HepG2 (cell line): ENCODE measurements around the gene RPS25. TPM values are rescaled to one million over a fixed set of nuclear protein-coding genes. Genes with fewer than 3 reads are reported as not detected.
A peak's percentile ranks its signal among the peaks of the same experiment; 100 is the strongest.

Experiments used
- AKAP8 ChIP-seq: sonication (generic); formaldehyde crosslinking; IDR thresholded peaks from 2 replicates; pipeline ENCODE4 v1.5.1; 2020; ENCODE audit warnings: mild to moderate bottlenecking, missing genetic modification reagents
- CCDC6 ChIP-seq: sonication (generic); formaldehyde crosslinking; IDR thresholded peaks from 2 replicates; pipeline ENCODE4 v1.8.1; 2022; ENCODE audit warnings: mild to moderate bottlenecking, missing genetic modification reagents, moderate library complexity
- EED ChIP-seq: sonication (generic); formaldehyde crosslinking; IDR thresholded peaks from 2 replicates; pipeline ENCODE4 v1.5.0; 2020; ENCODE audit warnings: mild to moderate bottlenecking, missing genetic modification reagents
- FLYWCH1 ChIP-seq: sonication (generic); formaldehyde crosslinking; IDR thresholded peaks from 2 replicates; pipeline ENCODE4 v1.8.1; 2023; ENCODE audit warnings: mild to moderate bottlenecking, missing genetic modification reagents
- FOXA1 ChIP-seq, 2 experiments: fragments of 450-650 bp in 1 of 2; sonication (generic) in 1 of 2; formaldehyde crosslinking in 1 of 2; IDR thresholded peaks; 2 replicates each; pipeline versions ENCODE4 v1.4.0 to v1.6.1; 2016 to 2020; ENCODE audit warnings: missing genetic modification reagents in 1 of 2
- FOXJ3 ChIP-seq: sonication (generic); formaldehyde crosslinking; IDR thresholded peaks from 2 replicates; pipeline ENCODE4 v1.4.0; 2020; ENCODE audit warnings: missing genetic modification reagents, mild to moderate bottlenecking, borderline replicate concordance
- GABPA ChIP-seq, 2 experiments: IDR thresholded peaks; 2 replicates each; pipeline ENCODE4 v1.6.1; 2011 to 2016; ENCODE audit warnings: low read depth in 2 of 2, low read length in 1 of 2, missing biosample characterization in 1 of 2, missing genetic modification characterization in 1 of 2
- MXD3 ChIP-seq: IDR thresholded peaks from 2 replicates; pipeline ENCODE4 v1.6.1; 2016; ENCODE audit warnings: mild to moderate bottlenecking, missing biosample characterization, missing genetic modification reagents
- POLR2AphosphoS5 ChIP-seq: IDR thresholded peaks from 2 replicates; pipeline ENCODE4 v1.6.1; 2012; ENCODE audit warnings: low read depth, low read length
- PRMT3 ChIP-seq: sonication (generic); formaldehyde crosslinking; IDR thresholded peaks from 2 replicates; pipeline ENCODE4 v1.8.1; 2022; ENCODE audit warnings: low read depth, mild to moderate bottlenecking, moderate library complexity, missing genetic modification reagents, borderline replicate concordance
- TAF15 ChIP-seq: fragments of 200-400 bp; formaldehyde crosslinking; IDR thresholded peaks from one replicate; pipeline ENCODE4 v1.6.1; 2018; ENCODE audit warnings: mild to moderate bottlenecking, low read depth, low read length; ENCODE audit not compliant: poor library complexity, severe bottlenecking
- TEAD3 ChIP-seq: optimal IDR thresholded peaks from 2 replicates; pipeline ENCODE3; 2016; ENCODE audit warnings: borderline replicate concordance
- WIZ ChIP-seq: sonication (generic); formaldehyde crosslinking; IDR thresholded peaks from 2 replicates; pipeline ENCODE4 v1.5.1; 2020; ENCODE audit warnings: mild to moderate bottlenecking, missing genetic modification reagents
- ZBTB46 ChIP-seq: sonication (generic); formaldehyde crosslinking; IDR thresholded peaks from 2 replicates; pipeline ENCODE4 v1.4.0; 2020; ENCODE audit warnings: mild to moderate bottlenecking, missing genetic modification reagents, borderline replicate concordance
- ZFP36 ChIP-seq: fragments of 150-350 bp; IDR thresholded peaks from 2 replicates; pipeline ENCODE4 v1.6.1; 2018; ENCODE audit warnings: borderline replicate concordance, low read length, low read depth; ENCODE audit not compliant: partially characterized antibody
- ZFP90 ChIP-seq: sonication (generic); formaldehyde crosslinking; IDR thresholded peaks from 2 replicates; pipeline ENCODE4 v1.8.0; 2022; ENCODE audit warnings: missing genetic modification reagents, mild to moderate bottlenecking, inconsistent platforms, borderline replicate concordance
- ZMYM2 ChIP-seq: sonication (generic); formaldehyde crosslinking; IDR thresholded peaks from 2 replicates; pipeline ENCODE4 v1.8.0; 2022; ENCODE audit warnings: mild to moderate bottlenecking, missing genetic modification reagents
- ZNF383 ChIP-seq: sonication (generic); formaldehyde crosslinking; IDR thresholded peaks from 2 replicates; pipeline ENCODE4 v1.4.0; 2020; ENCODE audit warnings: missing genetic modification reagents, mild to moderate bottlenecking, borderline replicate concordance
- ZNF510 ChIP-seq: sonication (generic); formaldehyde crosslinking; IDR thresholded peaks from 2 replicates; pipeline ENCODE4 v1.4.0; 2020; ENCODE audit warnings: low read depth, mild to moderate bottlenecking, missing genetic modification reagents
- ZNF615 ChIP-seq: sonication (generic); formaldehyde crosslinking; IDR thresholded peaks from 2 replicates; pipeline ENCODE4 v1.5.0; 2020; ENCODE audit warnings: mild to moderate bottlenecking, missing genetic modification reagents, borderline replicate concordance
- ZNF670 ChIP-seq: sonication (generic); formaldehyde crosslinking; IDR thresholded peaks from 2 replicates; pipeline ENCODE4 v1.8.0; 2022; ENCODE audit warnings: mild to moderate bottlenecking, missing genetic modification reagents, borderline replicate concordance
- ZNF800 ChIP-seq: sonication (generic); formaldehyde crosslinking; IDR thresholded peaks from 2 replicates; pipeline ENCODE4 v1.4.0; 2020; ENCODE audit warnings: missing genetic modification reagents
- ZNF883 ChIP-seq: sonication (generic); formaldehyde crosslinking; IDR thresholded peaks from 2 replicates; pipeline ENCODE4 v1.5.1; 2020; ENCODE audit warnings: mild to moderate bottlenecking, missing genetic modification reagents; ENCODE audit errors: not compliant biosample characterization
- polyA plus RNA-seq, 8 experiments: library from polyadenylated mRNA; depleted of rRNA in 3 of 8; stranded (reverse) in 7 of 8; unstranded in 1 of 8; fragments of >200 nt; fragmentation: Illumina TruSeq in 4 of 8; extraction: Trizol in 4 of 8; gene quantifications; 2 replicates each; pipeline versions ENCODE4 v1.2.1 to v1.2.3, GENCODE V29; 2011 to 2016; ENCODE audit warnings: low read depth in 4 of 8, missing spikeins in 1 of 8, mixed read lengths in 1 of 8; ENCODE audit not compliant: insufficient read depth in 1 of 8
- total RNA-seq, 5 experiments: library from RNA; depleted of rRNA; stranded (reverse); fragments of >200 nt; fragmentation: Illumina TruSeq; extraction: Trizol; gene quantifications; 2 replicates each; pipeline ENCODE4 v1.2.3, GENCODE V29; 2016; ENCODE audit warnings: low read depth in 1 of 5
- TF ChIP-seq, protein P1 (sequence below): sonication (generic); formaldehyde crosslinking; IDR thresholded peaks from 2 replicates; pipeline ENCODE4 v1.8.0; 2022; ENCODE audit warnings: missing genetic modification reagents, low read depth, mild to moderate bottlenecking, borderline replicate concordance

RPS25 gene
- total and polyA plus RNA-seq, 2 of the 13 experiments (the other 11 are each of a cell fraction or from before 2014, with no cell fraction given) = 839 to 1,415 TPM

DNA sequence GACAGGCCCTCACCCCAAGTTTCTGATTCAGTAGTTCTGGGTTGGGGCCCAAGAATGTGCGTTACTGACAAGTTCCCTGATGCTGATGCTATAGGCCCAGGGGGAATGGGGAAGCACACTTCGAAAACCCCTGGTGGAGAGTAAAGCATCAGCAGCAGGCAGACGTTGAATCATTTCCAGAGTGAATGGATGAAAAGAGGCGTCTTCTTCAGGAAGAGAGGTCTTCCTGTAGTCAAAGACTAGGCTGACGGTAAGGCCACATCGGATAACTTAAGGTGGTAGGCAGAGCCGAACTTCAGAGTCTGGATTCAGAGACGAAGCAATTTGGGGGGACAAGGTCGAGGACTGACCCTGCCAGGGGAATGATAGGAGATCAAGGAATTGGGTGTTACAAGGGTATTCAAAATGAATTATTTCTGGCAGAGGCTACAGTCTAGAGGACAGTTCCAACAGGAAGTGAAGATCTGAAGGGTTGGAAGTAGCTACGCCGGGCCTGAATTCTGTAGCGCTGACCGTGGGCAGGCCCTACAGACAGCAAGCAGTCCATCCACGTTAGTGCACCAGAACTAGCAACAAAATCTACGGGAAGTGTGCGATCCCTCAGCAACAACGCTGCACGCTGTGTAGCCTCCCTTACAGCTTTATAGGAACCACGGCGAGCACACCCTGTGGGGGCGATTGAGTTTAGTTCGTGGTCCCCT is 21.1 kb downstream of the RPS25 start (continued):
- TF ChIP-seq PRMT3 (CRISPR knock-in tag) (0 out of 2 replicates have a peak, but pooled peaks have one; percentile 28), FOXA1 (IDR thresholded peaks at IDR 0.05) (no peak), FOXA1 (CRISPR knock-in tag; IDR thresholded peaks at IDR 0.05) (no peak), CCDC6 (CRISPR knock-in tag) (0 out of 2 replicates have a peak, but pooled peaks have one; percentile 33), FLYWCH1 (0 out of 2 replicates have a peak, but pooled peaks have one; percentile 51), AKAP8 (CRISPR knock-in tag) (0 out of 2 replicates have a peak, but pooled peaks have one; percentile 3), GABPA (IDR thresholded peaks at IDR 0.05; ENCODE audit: low read depth, low read length) (no peak), GABPA (CRISPR knock-in tag; IDR thresholded peaks at IDR 0.05; ENCODE audit: low read depth) (no peak), ZNF670 (CRISPR knock-in tag) (0 out of 2 replicates have a peak, but pooled peaks have one; percentile 4), TAF15 (no peak), ZNF800 (no peak), POLR2AphosphoS5 (no peak), ZNF510 (CRISPR knock-in tag) (0 out of 2 replicates have a peak, but pooled peaks have one; percentile 3), ZMYM2 (no peak), ZNF615 (CRISPR knock-in tag) (no peak), ZFP36 (no peak), FOXJ3 (CRISPR knock-in tag) (0 out of 2 replicates have a peak, but pooled peaks have one; percentile 13), ZBTB46 (CRISPR knock-in tag) (no peak), TEAD3 (CRISPR knock-in tag) (peak; percentile 3), ZNF883 (CRISPR knock-in tag) (no peak), WIZ (CRISPR knock-in tag) (peak; percentile 21; the same call in 1 of the 2 replicates), EED (CRISPR knock-in tag) (no peak), ZNF383 (CRISPR knock-in tag) (no peak), ZFP90 (CRISPR knock-in tag) (0 out of 2 replicates have a peak, but pooled peaks have one; percentile 40), MXD3 (no peak)
- TF ChIP-seq, protein P1, sequence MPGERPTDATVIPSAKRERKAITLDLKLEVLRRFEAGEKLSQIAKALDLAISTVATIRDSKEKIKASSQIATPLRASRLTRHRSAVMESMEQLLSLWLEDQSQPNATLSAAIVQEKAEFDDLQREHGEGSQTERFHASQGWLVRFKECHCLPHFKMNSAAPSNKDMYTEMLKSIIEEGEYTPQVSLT (CRISPR knock-in tag) = 0 out of 2 replicates have a peak, but pooled peaks have one; percentile 20
